SKM-1 treated with dmso at 0.1 percent for 144 hours (cell line): Measurements from ENCODE around the gene TMEM238L.
A peak's percentile ranks its signal among the peaks of the same experiment; 100 is the strongest.
"Not testable (repeated sequence)": the region's sequence is repeated elsewhere in the genome, so short reads cannot be mapped to it uniquely, and the experiment has no call there.

ENCODE experiments used
- DNase-seq: peaks from one replicate; lab custom pipeline; 2025; ENCODE audit not compliant: unreplicated experiment; lab: John Stamatoyannopoulos, UW

The TMEM238L gene, protein sequence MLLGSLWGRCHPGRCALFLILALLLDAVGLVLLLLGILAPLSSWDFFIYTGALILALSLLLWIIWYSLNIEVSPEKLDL

GRCh38 chr17:10803830-10804475 lies at the start of gene TMEM238L:
TMEM238L (minus strand) TSS chr17:10804099; CDS start chr17:10803963, 136 bp downstream.
- no peak for DNase-seq

GRCh38 chr17:10846636-10847035 lies 42.7 kb upstream of the TMEM238L start:
- not testable (repeated sequence) for DNase-seq

GRCh38 chr17:10845388-10845751 lies 41.5 kb upstream of the TMEM238L start:
- DNase-seq = no peak

DNA sequence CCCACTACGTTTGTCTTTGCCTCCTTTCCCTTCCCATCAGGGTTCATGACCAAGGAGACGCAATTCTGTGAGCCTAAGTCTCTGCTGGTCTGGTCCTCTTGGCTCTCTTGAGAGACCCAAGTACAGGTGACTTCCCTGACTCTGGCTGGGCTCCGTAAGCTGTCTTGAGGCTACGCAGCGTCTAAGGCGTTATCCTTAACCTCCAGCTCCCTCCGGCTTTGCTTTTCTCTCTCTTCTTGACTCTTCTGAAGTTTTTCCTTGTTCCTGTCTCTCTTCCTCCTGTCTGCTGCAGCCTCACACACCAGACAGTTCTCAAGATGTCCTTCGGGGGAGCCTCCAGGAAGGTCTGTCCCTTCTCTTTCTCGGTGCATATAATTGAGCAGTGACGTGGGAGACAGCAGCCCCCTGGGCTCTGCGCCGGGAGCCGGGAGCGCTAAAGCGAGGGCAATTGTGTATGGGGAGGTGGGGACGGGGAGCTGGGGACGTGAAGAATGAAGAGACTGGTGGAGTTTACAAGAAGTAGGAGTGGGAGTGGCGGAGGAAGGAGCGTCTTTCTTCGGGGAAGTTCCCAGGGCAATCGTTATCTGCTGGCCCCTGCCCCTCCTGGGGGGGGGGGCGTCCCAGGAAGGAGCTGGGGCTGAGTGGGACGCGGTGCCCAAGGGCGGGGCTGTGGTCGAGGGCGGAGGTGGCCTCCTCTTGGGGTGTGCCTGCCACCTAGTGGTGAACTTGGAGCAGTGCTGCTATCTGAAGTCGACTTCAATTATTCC lies 40.9 kb upstream of the TMEM238L start:
- peak; percentile 1 for DNase-seq

DNA sequence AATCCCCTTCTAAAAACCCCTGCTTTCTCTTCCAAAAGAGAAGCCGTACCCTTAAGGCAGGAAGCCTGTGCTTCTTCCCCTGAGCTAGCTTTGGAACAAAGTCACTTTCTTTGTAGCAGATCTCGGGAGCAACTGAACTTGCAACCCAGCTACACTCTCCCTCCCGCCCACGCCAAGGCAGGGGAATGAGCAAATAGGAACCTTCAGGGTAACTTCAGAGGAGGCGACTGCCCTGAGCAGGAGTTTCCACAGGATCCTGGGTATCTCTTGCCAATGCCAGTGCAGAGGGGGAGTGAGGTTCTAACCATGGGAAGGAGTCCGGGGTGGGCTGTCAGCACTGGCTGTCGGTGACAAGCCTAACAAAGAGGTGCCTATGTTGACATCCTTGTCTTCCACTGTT lies 39.9 kb upstream of the TMEM238L start:
- DNase-seq = no peak

GRCh38 chr17:10842658-10843057 lies 38.8 kb upstream of the TMEM238L start:
- no peak for DNase-seq

GRCh38 chr17:10838682-10839081 lies 34.8 kb upstream of the TMEM238L start:
- DNase-seq = no peak

GRCh38 chr17:10837921-10838320 lies 34.0 kb upstream of the TMEM238L start, which contains the start of gene PIRT:
PIRT (minus strand) TSS chr17:10838087; CDS start chr17:10825645, 12,442 bp downstream.
- no peak for DNase-seq

GRCh38 chr17:10836966-10837590 lies 33.2 kb upstream of the TMEM238L start:
- DNase-seq = no peak

GRCh38 chr17:10836145-10836544 lies 32.2 kb upstream of the TMEM238L start:
- no peak for DNase-seq

- no peak for DNase-seq
Measured at GRCh38 chr17:10831696-10832095, 27.8 kb upstream of the TMEM238L start.

- DNase-seq = no peak
Measured at GRCh38 chr17:10827898-10828552, 24.1 kb upstream of the TMEM238L start.

GRCh38 chr17:10824874-10825273 lies 21.0 kb upstream of the TMEM238L start:
- DNase-seq = no peak

DNA sequence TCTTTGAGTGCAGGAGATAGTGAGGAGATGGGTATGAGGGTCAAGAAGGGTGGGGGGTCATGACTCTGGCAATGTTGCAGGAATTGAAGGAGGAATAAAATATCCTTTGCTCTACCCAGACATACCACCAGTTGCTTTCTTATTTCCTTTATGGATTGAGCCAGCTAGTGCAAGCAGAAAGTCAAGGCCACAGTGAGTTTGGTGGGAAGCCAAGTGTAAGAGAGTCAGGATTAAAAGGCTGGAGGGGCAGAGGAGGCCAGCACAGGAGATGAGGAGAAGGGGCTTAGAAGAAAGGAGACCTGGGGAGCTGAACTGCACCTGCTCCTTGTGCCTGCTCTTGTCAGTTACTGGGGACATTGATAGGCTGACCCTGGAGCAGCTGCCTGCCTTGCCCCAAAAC lies 17.9 kb upstream of the TMEM238L start:
- no peak for DNase-seq

GRCh38 chr17:10821054-10821453 lies 17.2 kb upstream of the TMEM238L start:
- DNase-seq = no peak

- no peak for DNase-seq
Measured at GRCh38 chr17:10815319-10815718, 11.4 kb upstream of the TMEM238L start.

- DNase-seq = no peak
Measured at GRCh38 chr17:10814075-10814474, 10.2 kb upstream of the TMEM238L start.

DNA sequence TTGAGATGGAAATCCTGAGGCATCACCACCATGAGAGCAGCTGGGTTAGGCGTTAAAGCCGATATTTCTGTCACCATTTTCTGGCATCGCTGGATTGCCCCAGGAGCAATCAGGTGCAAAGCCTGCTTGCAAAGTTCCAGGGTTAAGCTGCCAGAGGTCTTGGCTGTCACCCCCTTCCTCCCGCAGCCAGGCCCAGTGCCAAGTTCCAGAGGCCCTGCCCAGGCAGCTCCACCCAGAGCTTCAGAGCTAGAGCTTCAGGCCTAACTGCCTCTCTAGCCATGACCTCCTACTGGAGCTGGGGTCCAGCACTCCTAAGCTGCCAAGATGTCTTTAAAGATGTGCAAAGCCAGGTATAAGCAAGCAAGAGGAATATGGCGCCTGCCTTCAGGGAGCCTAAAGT lies 8.8 kb upstream of the TMEM238L start:
- DNase-seq = no peak

DNA sequence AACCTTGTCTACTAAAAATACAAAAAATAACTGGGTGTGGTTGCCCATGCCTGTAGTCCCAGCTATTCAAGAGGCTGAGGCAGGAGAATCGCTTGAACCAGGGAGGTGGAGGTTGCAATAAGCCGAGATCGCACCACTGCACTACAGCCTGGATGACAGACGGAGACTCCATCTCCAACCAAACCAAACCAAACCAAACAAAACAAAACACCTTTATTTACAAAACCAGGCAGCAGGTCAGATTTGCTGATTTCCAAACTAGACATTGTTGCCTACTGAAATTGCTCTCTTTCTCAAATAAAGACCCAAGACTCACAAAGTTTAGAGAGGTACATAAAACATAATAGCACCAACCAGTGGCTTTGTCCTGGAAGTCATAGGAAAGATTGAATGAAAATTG lies 5.7 kb upstream of the TMEM238L start:
- DNase-seq = no peak

DNA sequence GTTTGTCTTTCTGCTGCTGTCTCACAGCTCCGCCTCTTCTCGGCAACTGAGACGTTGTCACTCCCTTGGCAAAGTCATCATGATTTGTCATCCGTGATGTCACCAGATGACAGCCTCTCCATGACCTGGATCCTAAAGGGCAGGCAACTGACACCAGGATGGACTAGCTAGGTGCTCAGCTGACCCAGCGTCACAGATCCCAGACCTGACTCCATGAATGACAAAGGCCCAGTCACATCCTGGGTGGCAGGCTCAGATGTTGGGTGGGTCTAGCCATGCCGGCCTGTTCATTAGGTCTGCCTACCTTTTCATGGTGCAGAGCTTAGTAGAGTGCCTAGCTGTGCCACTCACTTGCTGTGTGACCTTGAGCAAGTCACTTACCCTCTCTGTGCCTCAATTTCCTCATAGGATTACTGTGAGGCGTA lies 3.8 kb upstream of the TMEM238L start:
- no peak for DNase-seq

- no peak for DNase-seq
Measured at GRCh38 chr17:10806545-10807262, 2.8 kb upstream of the TMEM238L start.
